ENCODE data around the gene VIPR2.
"Not testable (repeated sequence)": the region's sequence is repeated elsewhere in the genome, so short reads cannot be mapped to it uniquely, and the experiment has no call there.

VIPR2 gene

DNA sequence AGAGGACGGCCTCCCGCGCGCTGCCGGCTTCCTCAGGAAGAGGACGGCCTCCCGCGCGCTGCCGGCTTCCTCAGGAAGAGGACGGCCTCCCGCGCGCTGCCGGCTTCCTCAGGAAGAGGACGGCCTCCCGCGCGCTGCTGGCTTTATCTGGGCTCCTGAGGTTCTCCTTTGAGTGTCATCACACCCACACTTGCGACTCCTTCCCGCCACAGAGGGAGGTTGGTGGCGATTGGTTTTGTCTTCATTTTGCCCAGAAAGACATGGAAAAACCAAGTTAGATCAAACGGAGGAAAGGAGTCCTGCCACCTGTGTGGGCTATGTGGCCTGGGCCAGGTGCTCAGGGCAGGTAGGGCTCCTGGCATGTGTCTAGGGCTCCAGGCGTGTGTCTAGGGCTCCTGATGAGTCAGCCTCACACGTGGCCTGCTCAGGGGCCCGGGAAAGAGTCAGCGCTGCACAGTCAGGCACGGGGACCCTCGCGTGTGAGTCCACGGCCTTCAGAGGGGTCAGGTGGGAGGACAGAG is 138.0 kb downstream of the VIPR2 start:
- TF ChIP-seq, protein P1, sequence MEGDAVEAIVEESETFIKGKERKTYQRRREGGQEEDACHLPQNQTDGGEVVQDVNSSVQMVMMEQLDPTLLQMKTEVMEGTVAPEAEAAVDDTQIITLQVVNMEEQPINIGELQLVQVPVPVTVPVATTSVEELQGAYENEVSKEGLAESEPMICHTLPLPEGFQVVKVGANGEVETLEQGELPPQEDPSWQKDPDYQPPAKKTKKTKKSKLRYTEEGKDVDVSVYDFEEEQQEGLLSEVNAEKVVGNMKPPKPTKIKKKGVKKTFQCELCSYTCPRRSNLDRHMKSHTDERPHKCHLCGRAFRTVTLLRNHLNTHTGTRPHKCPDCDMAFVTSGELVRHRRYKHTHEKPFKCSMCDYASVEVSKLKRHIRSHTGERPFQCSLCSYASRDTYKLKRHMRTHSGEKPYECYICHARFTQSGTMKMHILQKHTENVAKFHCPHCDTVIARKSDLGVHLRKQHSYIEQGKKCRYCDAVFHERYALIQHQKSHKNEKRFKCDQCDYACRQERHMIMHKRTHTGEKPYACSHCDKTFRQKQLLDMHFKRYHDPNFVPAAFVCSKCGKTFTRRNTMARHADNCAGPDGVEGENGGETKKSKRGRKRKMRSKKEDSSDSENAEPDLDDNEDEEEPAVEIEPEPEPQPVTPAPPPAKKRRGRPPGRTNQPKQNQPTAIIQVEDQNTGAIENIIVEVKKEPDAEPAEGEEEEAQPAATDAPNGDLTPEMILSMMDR (IDR thresholded peaks at IDR 0.05; ENCODE audit: low read length, missing control alignments): no peak
- no peak overlapping the region for H3K4me3 ChIP-seq (replicated peaks; ENCODE audit: low read depth, low read length)
- no peak for DNase-seq (ENCODE audit: low read depth)

DNA sequence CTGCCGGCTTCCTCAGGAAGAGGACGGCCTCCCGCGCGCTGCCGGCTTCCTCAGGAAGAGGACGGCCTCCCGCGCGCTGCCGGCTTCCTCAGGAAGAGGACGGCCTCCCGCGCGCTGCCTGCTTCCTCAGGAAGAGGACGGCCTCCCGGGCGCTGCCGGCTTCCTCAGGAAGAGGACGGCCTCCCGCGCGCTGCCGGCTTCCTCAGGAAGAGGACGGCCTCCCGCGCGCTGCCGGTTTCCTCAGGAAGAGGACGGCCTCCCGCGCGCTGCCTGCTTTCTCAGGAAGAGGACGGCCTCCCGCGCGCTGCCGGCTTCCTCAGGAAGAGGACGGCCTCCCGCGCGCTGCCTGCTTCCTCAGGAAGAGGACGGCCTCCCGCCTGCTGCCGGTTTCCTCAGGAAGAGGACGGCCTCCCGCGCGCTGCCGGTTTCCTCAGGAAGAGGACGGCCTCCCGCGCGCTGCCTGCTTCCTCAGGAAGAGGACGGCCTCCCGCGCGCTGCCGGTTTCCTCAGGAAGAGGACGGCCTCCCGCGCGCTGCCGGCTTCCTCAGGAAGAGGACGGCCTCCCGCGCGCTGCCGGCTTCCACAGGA is 138.6 kb downstream of the VIPR2 start:
- not testable (repeated sequence) for DNase-seq (ENCODE audit: low read depth); H3K4me3 ChIP-seq (replicated peaks; ENCODE audit: low read depth, low read length)

DNA sequence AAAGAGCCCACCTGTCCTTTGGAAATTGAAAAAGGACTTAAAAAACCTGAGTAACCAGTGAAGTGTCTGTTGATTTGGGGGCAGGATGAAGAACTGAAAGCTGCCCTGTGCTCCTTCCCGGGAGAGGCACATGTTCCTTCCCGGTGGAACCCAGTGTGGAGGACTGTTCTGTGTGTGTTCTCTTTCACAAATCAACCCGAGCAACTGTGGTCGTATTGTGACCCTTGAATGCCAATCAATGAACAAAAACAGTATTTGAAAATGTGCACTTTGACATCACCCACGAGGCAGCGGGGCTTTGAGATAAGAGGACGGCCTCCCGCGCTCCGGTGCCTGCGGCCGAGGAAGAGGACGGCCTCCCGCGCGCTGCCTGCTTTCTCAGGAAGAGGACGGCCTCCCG is 139.0 kb downstream of the VIPR2 start:
- no peak for DNase-seq (ENCODE audit: low read depth)
- no peak overlapping the region for H3K4me3 ChIP-seq (replicated peaks; ENCODE audit: low read depth, low read length)

DNA sequence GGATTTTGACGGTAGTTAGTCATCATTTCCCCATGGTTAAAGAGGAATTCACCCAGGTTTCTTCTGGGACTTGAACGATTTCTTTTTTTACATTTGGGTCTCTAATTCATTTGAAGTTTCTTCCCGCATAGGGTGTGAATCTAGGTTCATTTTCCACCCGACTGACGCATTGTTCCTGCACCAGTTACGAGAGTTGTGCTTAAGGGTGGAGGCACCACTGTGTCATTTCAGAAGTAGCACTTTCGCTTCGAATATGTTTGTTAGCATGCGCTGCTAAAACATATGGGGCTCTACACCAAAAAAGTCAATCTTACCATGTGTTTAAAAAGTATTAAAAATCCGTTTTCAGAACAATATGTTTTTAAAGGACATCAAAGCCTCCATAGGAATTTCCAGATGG is 140.3 kb downstream of the VIPR2 start:
- no peak for DNase-seq (ENCODE audit: low read depth)
- no peak overlapping the region for H3K4me3 ChIP-seq (replicated peaks; ENCODE audit: low read depth, low read length)
- TF ChIP-seq, protein P1 (IDR thresholded peaks at IDR 0.05; ENCODE audit: low read length, missing control alignments): no peak

More for the DNA sequence above, 139.0 kb downstream of the VIPR2 start:
- TF ChIP-seq, protein P1 (IDR thresholded peaks at IDR 0.05; ENCODE audit: low read length, missing control alignments): no peak

DNA sequence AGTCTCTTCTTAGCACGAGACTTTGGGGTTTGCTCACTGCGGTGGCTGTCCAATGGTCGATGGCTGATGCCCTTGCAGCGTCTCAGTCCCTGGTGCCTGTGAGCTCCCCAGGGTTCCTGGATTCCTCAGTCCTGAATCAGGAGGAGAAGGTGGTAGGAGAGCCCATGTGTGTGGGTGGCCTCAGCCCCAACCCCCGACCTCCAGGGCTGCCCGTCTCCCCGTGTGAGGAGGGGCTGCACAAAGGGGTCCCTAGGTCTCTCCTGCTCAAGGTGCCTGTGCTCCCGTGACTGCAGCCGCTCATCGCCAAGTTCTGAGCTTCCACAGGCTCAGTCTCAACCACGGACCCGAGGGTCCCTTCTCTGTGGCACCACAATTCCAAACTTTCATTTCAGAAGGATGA is 142.9 kb downstream of the VIPR2 start:
- DNase-seq (ENCODE audit: low read depth): no peak
- TF ChIP-seq, protein P1 (IDR thresholded peaks at IDR 0.05; ENCODE audit: low read length, missing control alignments): no peak
- no peak overlapping the region for H3K4me3 ChIP-seq (replicated peaks; ENCODE audit: low read depth, low read length)

DNA sequence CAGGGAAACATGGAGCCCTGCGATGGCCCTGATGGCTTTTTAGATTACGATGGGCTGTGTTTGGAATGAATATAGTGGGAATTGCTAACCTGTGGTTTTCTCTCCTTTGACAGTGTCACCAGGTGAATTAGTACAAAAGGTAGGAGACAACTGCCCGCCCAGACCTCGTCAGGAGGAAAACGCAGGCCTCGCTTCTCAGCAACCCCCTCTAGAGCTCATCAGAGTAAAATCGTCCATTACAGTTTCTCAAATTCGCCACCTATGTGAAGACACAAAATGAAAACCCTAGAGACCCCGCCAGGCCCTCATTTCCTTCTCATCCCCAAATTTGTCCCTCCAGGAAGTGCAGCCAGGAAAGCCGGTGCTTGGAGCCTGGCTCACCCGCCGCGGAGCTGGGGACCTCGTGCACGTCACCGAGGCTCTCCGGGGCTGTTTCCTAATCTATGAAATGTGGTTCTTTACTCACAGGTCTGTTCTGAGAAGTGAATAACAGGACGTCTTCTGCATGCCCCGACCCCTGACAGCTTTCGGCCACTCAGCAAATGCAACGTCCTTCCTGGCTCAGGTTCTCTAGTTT is 143.7 kb downstream of the VIPR2 start:
- DNase-seq (ENCODE audit: low read depth): no peak
- TF ChIP-seq, protein P1 (IDR thresholded peaks at IDR 0.05; ENCODE audit: low read length, missing control alignments): no peak
- H3K4me3 ChIP-seq (replicated peaks; ENCODE audit: low read depth, low read length): no peak overlapping the region

DNA sequence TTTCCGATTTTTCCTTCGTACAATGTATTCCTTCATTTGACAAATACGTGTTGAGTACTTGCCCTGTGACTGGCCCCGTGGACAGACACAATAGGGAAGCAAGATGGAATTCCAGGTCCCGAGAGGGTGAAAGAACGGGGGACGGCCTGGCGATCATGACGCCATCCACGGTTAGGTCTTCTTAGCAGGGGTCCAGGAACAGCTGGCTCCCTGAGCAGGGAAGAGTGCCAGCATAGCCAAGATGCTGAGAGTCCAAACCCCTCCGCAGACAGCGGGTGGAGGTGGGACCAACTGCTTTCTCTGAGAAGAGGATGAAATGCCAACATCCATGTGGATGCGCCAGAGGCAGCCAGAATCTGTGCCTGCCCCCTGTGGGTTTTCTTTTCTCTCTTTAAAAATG is 144.6 kb downstream of the VIPR2 start:
- TF ChIP-seq, protein P1 (IDR thresholded peaks at IDR 0.05; ENCODE audit: low read length, missing control alignments): no peak
- no peak overlapping the region for H3K4me3 ChIP-seq (replicated peaks; ENCODE audit: low read depth, low read length)

More for the DNA sequence above, 144.6 kb downstream of the VIPR2 start:
- DNase-seq (ENCODE audit: low read depth): no peak

All from fibroblast of pulmonary artery (primary cell).